Activated CD8-positive, alpha-beta T cell treated with anti-CD3 and anti-CD28 coated beads for 36 hours (primary cell): Measurements from ENCODE around the gene ARHGAP26. TPM values are rescaled to one million over a fixed set of nuclear protein-coding genes. Genes with fewer than 3 reads are reported as not detected.

Experiments used
- ATAC-seq: fragments of 200-7000 bp; cut with Tn5 transposase; one replicate; pipeline ENCODE4 v1.10.0; 2021; ENCODE audit warnings: mild to moderate bottlenecking, moderate library complexity
- CTCF ChIA-PET: fragments of 350-600 bp; sonication (Branson Sonifier 250); formaldehyde crosslinking; loops from one replicate; lab custom pipeline; 2021; ENCODE audit warnings: antibody characterized with exemption; lab: Charles Lee
- POLR2A ChIA-PET: fragments of 350-600 bp; sonication (Branson Sonifier 250); formaldehyde crosslinking; loops from one replicate; lab custom pipeline; 2021; ENCODE audit warnings: antibody characterized with exemption; lab: Charles Lee
- DNase-seq: peaks from one replicate; pipeline ENCODE4 v3.0.0-alpha.2; 2020
- H3K27ac Mint-ChIP-seq: one replicate; pipeline ENCODE4 v1.8.0; 2021; ENCODE audit warnings: mild to moderate bottlenecking, mixed read lengths
- H3K27me3 Mint-ChIP-seq: one replicate; pipeline ENCODE4 v1.8.0; 2021; ENCODE audit warnings: mixed read lengths
- H3K36me3 Mint-ChIP-seq: one replicate; pipeline ENCODE4 v1.8.0; 2021; ENCODE audit warnings: low read depth, mixed read lengths
- H3K4me1 Mint-ChIP-seq: one replicate; pipeline ENCODE4 v1.8.0; 2021; ENCODE audit warnings: low read depth, mixed read lengths
- H3K4me3 Mint-ChIP-seq: one replicate; pipeline ENCODE4 v1.8.0; 2021; ENCODE audit warnings: mild to moderate bottlenecking, moderate library complexity, mixed read lengths
- H3K9me3 Mint-ChIP-seq: one replicate; pipeline ENCODE4 v1.8.0; 2021; ENCODE audit warnings: mixed read lengths
- CTCF ChIP-seq: fragments of 200-600 bp; IDR thresholded peaks from one replicate; pipeline ENCODE4 v1.8.0; 2022; ENCODE audit warnings: antibody characterized with exemption, mild to moderate bottlenecking
- intact Hi-C: fragments of 100-400 bp; cut with micrococcal nuclease; formaldehyde crosslinking; loops from one replicate; pipeline ENCODE4 v1.10.0; 2022
- total RNA-seq, 2 experiments: library from RNA; stranded (reverse); gene quantifications; one replicate each; pipeline ENCODE4 v1.2.3, GENCODE V29; 2021

The ARHGAP26 gene
- total RNA-seq, 2 experiments from 2014 or later: 12.7 to 18.0 TPM

GRCh38 chr5:142784401-142784955, 14.3 kb downstream of the ARHGAP26 start:
- H3K27me3 Mint-ChIP-seq: no peaks in the 10 kb centered on the region
- CTCF ChIA-PET: interaction anchor here (0.6 to 7.9 kb wide), 16 partner anchors 9 to 98 kb away, joined by 3 to 64 read pairs (median 4); partner anchors contain the start of gene ARHGAP26
- ATAC-seq: no peak

DNA sequence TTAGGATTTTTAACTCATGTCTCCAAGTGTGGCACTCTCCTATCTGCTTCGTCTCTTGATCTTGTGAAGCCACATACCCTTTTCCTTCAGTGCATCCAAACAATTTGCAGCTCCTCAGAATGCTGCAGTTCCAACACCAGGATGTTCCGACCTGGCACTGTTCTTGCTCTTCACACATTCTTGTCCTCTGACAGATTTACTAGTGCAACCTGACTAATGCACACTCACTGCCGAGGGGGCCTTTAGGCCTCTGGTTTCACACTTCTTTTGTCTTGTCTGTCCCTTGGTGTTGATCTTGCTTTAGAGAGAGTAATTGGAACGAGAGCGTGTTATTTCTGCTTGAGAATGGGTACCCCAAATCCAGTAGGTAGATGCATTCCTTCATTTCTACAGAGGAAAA, 15.0 kb downstream of the ARHGAP26 start:
- H3K4me1 Mint-ChIP-seq: peaks cover 61% of the 10 kb centered on the region
- ChIA-PET POLR2A (interaction anchor here (5.0 to 6.5 kb wide), 2 partner anchors 14 kb away, joined by 62 to 64 read pairs; partner anchors contain the start of gene ARHGAP26), CTCF (interaction anchor here (1.3 to 7.9 kb wide), 7 partner anchors 8 to 72 kb away, joined by 3 to 64 read pairs (median 3); partner anchors contain the start of gene ARHGAP26)
- TF ChIP-seq CTCF: no peak
- H3K27me3 Mint-ChIP-seq: no peaks in the 10 kb centered on the region
- ATAC-seq (no peak), DNase-seq (no peak)
- peaks cover 6% of the 10 kb centered on the region for H3K36me3 Mint-ChIP-seq
- peak overlapping the region; percentile 35 for H3K27ac Mint-ChIP-seq
- no peaks in the 10 kb centered on the region for H3K9me3 Mint-ChIP-seq
- intact Hi-C loops: loop anchor here (2.0 kb wide), 1 partner anchor 14 kb away; no protein-coding TSS in a partner anchor
- H3K4me3 Mint-ChIP-seq: no peak overlapping the region

More at GRCh38 chr5:142784401-142784955, 14.3 kb downstream of the ARHGAP26 start:
- POLR2A ChIA-PET: interaction anchor here (1.1 to 6.5 kb wide), 5 partner anchors 13 to 61 kb away, joined by 3 to 64 read pairs (median 7); partner anchors contain the start of gene ARHGAP26
- peak overlapping the region; percentile 58 for H3K4me3 Mint-ChIP-seq
- peak overlapping the region; percentile 84 for H3K27ac Mint-ChIP-seq
- intact Hi-C loops: loop anchor here (1.0 to 2.0 kb wide), 2 partner anchors 14 to 38 kb away; no protein-coding TSS in a partner anchor
- TF ChIP-seq CTCF: no peak
- H3K4me1 Mint-ChIP-seq: peaks cover 67% of the 10 kb centered on the region
- DNase-seq: peak; percentile 32
- peaks cover 6% of the 10 kb centered on the region for H3K36me3 Mint-ChIP-seq
- H3K9me3 Mint-ChIP-seq: no peaks in the 10 kb centered on the region

DNA sequence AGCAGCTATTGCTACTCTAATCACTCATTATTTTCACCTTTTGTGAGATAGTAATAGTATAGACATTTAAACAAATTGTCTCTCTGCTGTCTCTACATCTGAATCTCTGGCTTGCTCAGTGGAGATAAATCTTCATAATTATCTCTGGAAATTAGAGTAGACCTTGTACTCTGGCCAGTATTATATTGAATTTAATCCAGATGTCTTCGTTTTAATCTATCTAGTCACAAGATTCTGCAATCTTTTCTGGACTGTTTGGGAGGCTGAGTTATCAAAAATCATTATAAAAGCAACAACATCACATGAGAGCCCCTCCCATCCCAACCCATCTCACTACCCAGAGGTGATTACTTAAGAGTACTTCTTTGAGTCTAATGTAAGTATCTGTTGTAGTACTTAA, 19.0 kb downstream of the ARHGAP26 start:
- ATAC-seq (no peak), DNase-seq (no peak)
- intact Hi-C loops: no loop called here
- TF ChIP-seq CTCF: no peak
- H3K9me3 Mint-ChIP-seq: no peaks in the 10 kb centered on the region
- no peak overlapping the region for H3K4me3 Mint-ChIP-seq
- H3K36me3 Mint-ChIP-seq: peaks cover 9% of the 10 kb centered on the region
- no peaks in the 10 kb centered on the region for H3K27me3 Mint-ChIP-seq
- H3K4me1 Mint-ChIP-seq: peaks cover 32% of the 10 kb centered on the region
- no peak overlapping the region for H3K27ac Mint-ChIP-seq
- POLR2A ChIA-PET: interaction anchor here (1.1 kb wide), 1 partner anchor 9 kb away, joined by 3 read pairs; no protein-coding TSS in a partner anchor
- CTCF ChIA-PET: interaction anchor here (1.0 to 7.9 kb wide), 2 partner anchors 10 to 89 kb away, joined by 3 to 64 read pairs; no protein-coding TSS in a partner anchor

DNA sequence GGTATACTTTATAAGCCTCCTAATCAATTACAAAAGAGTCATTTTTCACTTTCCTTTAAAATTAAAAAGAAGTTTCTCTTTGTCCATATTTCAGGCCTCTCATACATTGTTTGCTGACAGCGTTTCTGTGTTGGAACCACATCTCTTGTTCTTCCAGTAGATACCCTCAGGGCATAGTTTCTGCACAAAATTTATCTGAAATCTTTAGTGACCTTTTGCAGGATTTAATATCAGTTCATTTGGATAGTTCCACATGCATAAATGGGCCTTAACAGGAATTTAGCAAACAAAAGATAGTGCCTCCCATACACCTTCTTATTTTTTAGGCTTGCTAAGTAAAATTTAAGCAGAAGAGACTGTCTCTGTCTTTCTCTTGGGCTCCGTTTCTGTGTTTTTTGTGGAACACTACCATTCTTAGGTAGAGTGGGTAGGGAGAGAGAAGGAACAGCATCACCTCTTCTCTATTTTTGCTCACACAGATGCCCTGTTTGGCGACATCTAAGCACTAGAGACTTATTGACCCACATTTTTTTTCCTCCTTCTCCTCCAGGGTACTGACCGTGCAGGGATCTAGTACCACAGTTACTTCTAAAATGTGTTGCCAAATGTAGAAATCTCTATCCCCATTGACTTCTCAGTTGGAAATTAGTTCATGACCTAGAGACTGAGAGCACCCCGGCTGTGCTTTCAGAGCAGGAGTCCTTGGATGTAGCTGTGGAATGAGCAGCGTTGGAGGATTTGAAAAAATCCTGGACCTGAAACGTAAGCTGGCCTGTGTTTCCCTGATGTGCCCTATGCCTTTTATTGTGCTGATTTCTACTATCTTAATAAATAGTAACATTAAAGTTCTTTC, 22.1 kb downstream of the ARHGAP26 start:
- Mint-ChIP-seq H3K4me3 (no peak overlapping the region), H3K9me3 (no peaks in the 10 kb centered on the region), H3K36me3 (peaks cover 3% of the 10 kb centered on the region), H3K27me3 (no peaks in the 10 kb centered on the region), H3K27ac (no peak overlapping the region), H3K4me1 (peaks cover 32% of the 10 kb centered on the region)
- DNase-seq: no peak
- ChIA-PET POLR2A (no interaction called here), CTCF (interaction anchor here (1.2 to 1.3 kb wide), 2 partner anchors 19 to 75 kb away, joined by 3 read pairs; no protein-coding TSS in a partner anchor)
- intact Hi-C loops: no loop called here
- no peak for TF ChIP-seq CTCF
- no peak for ATAC-seq
